Right forelimb (tissue), 1 donor: Measurements from ENCODE around the gene KCTD3.

Source experiments
- DNase-seq: peaks from one replicate; pipeline ENCODE4 v3.0.0-alpha.2; 2018

The KCTD3 gene

DNA sequence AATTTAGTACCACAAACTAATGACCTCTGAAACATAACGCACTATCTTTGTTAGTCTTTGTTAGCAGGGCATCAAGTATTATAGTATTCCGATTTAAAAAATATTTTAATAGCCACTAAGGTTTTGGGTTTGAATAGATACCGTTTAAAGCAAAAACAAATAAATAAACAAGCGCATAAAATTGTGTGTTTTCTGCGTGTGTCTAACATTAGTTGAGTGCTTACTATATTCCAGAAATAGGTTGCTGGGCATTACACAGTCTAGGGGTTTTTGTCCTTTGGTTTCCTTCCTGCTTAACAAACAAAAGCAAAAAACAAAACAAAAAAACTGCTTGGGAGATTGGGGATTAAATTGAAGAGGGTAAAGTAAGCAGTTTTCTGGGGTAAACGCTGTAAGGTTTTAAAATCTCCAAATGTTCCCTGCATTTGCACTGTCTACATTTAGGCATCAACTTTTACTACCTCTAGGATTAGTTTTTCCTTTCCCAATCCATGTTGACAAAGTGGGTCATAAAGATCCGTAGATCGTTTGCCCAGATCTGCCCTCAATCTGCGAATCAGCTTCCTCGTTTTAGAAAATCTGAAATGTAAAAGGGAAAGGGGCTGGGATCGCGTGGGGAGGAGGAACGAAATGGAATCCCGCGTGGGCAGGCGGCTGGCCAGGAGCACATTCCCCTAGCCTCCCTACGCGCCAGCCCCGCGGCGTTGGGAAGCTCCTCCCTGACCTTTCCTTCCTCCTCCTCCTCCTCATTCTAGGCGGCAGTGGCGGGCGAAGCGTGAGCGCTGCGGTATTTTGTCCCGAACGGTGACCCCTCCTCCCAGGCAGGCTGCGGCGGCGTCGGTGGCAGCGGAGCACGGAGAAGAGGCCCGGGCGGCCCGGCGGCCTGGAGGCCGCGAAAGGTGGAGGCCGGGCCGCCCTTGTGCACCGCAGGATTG is at the start of gene KCTD3:
Gene KCTD3, plus strand, starts transcription at position 749 of the 935 bp plus-strand sequence. CDS start 382 bp downstream, outside the sequence.
- DNase-seq: peak; percentile 90

DNA sequence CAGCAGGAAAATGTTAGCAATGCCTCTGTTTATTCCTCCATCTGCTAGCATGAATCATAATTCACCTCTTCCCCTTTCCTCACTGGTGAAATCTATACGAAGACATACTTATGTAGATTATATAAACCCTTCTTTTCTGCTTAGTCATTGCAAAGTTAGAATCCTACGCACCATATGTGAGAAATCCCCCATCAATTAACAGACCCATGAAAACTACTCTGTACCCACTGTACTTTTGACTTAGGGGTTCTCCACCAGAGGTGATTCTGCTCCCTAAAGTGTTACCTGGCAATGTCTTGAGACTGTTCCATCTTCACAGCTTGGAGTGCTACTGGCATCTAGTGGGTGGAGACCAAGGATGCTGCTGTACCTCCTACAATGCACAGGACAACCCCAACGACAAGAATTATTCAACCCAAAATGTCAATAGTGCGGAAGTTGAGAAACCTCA is 49.6 kb upstream of the KCTD3 start:
- DNase-seq: no peak

DNA sequence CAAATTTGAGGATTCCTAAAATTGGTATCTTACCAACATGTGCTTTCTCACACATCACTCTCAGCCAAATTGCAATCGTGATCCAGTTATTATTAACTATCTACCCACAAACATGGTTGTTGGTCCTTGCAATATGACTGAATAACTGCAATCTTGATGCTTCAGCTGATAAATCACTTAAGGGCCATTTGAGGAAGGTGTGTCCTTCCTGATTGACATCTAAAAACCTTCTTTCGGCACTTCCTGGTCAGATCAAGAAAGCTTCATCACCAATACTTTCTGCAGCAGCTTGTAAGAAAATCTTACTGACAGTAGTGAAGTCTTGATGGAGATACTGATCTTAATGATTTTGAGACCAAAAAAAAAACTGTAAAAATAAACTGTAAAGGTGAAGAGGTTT is 48.5 kb upstream of the KCTD3 start:
- DNase-seq: no peak

DNA sequence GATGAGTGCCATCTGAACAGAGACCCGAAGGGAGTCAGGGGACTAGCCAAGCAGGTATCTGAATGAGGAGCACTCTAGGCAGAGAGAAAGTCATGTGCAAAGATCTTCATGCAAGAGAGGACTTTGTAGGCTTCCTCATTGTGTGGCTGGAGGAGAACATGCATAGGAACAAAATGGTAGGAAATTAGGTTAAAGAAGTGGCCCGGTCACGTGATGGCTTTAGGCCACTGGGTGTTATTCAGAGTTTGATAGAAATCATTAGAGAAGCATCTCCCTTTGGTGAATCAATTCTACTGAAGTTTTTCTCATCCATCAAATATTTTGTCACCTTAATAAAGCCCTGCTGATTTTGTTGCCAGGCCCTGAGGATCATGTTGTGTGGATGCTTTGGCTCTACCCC is 45.8 kb upstream of the KCTD3 start:
- DNase-seq: no peak

DNA sequence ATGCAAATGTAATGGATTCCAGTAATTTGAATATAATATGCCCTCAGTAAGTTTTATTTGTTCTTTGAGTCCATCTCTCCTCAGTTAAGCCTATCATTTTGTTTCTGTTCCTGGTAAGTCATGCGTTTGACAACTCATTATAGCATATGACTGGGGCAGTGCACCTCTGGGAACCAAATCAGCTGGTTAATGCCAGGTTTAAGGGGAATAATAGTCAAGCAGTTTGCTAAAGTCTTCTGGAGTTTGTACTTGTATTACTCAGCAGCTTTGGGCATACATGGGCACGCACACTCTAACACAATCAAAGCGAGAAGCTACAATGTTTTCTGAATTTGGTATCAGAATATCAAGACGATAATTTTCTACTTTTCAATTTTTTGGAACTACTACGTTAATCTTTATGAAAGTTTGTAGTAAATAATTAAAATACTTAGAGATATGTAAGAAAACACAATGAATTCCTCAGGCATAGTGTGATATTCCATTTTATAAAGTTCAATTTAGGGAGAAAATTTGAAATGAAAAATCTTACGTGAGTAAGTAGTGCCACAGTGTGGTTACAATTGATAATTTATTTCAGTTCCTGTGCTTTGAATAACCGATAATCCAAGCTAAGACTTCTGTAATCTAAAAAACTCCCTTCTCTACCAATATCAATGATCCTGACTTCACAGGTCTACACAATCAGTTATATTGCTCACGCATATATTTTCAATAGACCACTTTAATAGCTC is 43.8 kb upstream of the KCTD3 start:
- DNase-seq: no peak

DNA sequence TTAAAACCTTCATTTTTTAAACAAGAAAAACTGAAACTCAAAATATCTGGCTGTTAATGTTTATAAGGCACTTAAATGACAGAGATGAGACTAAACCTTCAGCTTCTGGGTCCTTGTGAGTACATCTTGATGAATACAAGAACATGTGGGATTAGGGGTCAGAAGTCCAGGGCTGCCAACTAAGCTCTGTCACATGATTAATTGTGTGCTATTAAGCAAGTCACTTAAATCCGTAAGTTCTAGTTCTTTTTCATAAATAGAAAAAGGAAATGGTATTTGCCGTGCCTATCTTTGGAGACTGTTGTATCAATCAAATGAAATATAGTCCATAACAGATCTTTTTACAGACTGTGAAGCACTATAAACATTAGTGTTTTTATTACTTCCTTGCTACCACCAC is 43.2 kb upstream of the KCTD3 start:
- DNase-seq: no peak

DNA sequence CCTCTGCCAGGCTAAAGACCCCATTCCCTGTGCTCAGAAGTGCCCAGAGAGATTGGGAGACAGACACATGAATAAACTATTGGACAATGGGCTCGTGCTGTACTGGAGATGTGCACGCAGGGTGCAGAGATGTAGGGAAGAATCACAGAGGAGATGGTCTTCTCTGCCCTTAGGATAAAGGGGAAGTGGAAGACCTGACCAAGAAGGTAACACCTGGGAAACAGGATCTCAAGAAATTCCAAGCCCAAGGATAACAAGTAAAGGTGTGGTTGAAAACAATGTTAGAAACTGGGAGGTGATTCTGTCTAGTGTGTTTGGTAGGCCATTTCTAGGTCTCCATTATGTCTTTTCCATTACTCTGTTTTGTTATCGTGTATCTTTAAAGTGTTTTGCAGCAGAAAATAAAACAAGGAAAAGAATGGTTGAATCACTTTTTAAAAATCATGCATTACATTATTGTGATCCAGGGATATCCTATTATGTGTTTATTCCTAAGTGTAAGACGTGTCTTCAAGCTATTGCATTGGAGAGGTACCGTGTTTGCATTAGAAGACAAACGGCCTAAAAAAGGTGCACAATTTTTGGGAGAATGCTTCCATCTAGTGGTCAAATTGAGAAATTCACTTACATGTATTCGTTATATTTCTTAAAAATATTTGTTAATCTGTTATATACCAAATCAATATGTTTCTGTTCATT is 40.8 kb upstream of the KCTD3 start:
- DNase-seq: no peak

DNA sequence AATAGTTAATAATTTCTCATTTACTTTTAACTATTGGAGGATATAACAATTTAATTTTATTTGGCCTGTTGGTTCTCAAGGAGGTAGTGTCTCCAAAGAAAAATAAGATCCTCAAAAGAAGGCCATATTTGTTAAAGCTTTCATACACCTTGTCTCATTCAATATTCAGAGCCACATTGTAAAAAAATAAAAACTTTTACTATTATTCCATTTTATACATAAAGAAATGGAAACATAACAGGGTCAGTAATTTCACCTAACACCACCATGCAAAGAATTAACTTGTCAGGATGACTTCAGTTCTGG is 40.3 kb upstream of the KCTD3 start:
- DNase-seq: no peak

DNA sequence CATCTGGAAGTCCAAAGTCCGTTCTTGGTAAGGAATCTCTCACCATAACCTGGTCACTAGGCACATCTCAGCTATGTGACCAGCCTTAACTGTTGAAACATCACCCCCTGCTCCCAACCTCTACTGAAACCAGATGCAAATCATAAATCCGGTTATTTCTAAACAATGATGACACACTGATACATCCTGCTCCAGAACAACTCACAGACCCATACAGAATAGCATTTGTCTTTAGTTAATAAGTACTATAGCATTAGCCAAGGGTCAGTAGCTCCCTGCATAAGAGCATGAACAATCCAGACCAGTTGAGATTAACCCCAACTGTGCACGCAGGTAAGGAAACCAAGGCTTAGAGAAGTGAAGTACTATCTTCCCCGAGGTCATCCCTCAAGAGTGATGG is 38.0 kb upstream of the KCTD3 start:
- no peak for DNase-seq

DNA sequence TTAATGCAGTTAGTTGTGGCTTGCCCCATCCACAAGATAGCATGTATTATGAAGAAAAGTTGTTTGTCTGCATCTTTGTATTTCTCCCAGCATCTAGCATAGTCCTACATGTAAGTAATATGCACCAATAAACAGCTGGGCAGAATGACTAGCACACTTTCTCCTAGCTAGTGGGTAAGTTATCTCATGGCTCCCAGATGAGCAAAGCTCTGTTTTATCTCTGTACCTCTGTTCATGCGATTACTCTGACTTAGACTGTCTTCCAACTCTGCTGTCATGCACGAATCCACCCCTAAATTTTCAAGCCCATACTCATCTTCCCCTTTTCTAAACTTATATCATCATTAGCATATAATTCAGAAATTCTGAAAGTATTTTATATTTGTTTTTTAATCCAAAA is 37.5 kb upstream of the KCTD3 start:
- DNase-seq: no peak

DNA sequence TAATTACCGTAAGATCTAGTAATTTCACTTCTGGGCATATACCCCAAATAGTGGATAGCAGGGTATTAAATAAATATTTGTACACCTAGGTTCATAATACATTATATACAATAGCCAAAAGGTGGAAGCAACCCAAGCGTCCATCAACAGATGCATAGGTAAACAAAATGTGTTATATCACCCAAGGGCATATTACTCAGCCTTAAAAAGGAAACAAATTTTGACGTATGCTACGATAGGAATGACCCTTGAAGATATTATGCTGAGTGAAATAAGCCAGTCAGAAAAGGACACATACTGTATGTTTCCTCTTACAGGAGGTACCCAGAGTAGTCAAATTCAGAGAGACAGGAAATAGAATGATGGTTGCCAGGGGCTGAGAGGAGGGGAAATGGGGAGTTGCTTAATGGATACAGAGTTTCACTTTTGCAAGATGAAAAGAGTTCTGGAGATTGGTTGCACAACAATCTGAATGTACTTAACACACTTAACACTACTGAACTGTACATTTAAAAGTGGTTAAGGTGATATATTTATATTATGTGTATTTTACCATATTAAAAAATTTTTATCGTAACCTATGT is 36.6 kb upstream of the KCTD3 start:
- no peak for DNase-seq

DNA sequence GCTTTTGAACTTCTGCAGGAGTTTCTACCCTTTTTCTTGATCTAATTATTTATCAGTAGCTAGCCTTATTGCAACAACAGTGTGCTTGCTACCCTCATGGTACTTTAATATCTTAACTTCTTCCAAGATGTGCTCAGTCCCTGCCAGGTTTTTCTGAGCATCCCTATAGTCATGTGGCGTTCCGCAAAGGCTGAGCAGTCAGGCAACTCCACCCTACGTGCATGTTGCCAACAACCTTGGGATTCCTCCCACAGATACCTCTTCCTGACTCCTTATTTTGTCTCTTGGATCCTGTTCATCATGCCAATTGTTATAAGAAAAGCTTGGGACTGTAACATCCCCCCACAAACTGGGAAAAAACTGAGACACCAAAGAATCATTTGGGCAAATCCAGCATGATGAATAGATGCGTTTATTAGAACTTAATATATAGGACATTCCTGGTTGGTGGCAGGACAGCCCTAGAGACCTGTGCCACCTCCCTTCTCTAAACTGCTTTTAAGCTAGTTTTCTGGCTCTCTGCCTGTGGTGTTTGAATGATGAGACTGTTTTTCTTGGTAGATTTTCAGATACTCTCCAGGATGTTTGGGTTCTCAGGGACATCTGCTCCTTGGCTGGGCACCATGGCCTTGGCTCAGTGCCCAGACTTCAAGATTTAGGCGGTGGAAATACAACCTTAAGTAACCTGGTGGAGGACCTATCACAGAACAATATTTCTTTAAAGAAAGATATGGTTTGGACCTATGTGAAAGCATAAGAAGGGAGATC is 27.1 kb upstream of the KCTD3 start:
- DNase-seq: no peak

DNA sequence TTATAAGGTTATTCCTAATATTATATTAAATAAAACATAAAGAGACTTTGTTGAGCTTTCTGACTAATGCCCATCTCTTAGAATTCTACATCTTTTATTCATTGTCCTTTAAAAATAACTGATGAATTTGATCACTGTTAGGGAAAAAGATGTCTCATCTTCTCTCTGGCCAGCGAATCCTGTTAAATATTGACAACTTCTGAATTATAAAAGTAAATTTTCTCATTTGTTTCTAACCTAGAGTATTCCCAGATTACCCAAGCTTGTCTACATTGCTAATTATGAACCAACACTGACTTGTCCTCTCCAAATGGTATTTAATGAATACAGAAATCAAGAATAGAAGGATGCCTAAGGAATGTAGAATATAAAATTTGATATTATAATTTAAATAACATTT is 24.8 kb upstream of the KCTD3 start:
- DNase-seq: no peak

DNA sequence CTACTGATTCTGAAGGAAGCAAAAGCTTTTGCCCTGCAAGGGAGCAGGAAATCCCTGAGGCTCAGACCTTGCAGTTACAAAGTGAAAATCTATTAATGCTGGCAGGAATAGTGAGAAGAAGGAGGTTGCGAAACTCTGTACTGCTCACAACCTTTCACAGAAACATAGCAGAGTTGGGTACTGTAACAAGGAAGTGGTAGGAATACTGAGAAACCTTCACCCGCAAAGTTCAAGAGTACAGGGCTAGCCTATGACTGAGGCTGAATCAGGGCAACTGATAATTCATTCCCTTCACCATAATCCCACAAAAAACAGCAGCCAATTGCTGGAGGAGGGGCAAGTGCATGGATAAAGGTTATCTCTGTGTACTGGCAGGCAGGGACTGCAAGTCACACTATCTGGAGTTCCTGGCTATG is 23.9 kb upstream of the KCTD3 start:
- DNase-seq: no peak

DNA sequence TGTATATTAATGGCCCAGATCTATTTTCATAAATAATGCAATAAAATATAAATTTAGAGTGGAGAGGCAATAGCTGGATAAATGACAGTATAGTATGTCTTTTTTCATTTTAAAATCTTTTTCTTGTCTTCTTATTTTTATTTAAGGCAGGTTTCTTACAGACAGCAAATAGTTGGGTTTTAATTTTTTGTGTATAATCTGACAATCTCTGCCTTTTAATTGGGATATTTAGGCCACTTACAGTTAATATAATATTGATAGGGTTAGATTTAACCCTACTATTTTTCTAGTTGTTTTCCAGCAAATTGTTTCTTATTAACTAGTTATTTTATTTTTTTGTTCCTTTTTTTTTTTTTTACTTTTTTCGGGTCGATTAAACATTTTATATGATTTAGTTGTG is 23.3 kb upstream of the KCTD3 start:
- no peak for DNase-seq

DNA sequence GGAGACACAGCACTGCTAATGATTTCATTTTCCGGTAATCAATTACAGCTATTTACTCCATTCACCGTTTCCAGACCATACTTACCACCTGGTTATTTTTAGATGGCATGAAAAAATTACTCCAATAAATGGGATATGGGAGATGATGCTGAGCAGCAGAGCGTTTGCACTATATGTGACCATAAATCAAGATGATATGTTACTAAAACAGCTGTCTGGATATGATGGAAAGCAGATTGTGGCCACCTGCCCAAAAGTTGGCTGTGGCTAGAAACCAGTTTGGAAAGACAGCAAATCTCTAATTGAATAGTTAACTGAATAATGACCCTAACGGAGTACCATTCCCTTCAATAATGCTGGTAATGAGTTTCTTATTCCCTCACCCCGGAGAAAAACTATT is 22.5 kb upstream of the KCTD3 start:
- no peak for DNase-seq

DNA sequence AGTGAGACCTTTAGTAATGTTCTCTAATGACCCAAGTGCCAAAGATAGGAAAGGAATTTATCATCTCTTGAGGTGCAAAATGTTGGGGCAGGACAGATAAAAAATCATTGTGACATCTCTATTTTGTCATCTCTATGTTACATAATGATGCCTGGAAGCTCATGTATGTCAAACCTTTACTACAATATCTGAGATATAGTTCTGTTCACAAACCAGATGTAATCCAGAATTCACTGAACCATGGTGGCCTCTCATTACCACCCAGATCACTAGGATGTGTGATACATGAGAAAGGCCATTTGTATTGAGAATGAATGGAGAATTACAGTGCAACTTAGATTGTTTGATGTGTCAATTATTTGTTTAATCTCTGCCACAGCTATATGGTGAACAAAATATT is 22.0 kb upstream of the KCTD3 start:
- no peak for DNase-seq

DNA sequence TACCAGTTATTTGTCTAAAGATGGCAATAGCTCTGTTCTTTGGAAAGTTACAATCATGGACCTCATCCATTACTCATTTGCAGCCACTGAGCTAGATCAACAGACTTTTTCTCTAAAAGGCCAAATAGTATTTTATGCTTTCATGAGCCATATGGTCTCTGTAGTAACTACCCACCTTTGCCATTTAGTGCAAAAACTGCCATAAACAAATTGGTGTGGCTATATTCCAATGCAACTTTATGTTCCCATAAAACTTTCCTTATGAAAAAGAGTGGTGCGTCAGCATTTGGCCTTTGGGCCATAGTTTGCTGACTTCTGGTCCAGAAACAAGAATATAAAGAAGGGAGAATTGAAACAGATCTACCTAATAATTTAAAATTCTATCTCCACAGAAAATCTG is 20.1 kb upstream of the KCTD3 start:
- no peak for DNase-seq

DNA sequence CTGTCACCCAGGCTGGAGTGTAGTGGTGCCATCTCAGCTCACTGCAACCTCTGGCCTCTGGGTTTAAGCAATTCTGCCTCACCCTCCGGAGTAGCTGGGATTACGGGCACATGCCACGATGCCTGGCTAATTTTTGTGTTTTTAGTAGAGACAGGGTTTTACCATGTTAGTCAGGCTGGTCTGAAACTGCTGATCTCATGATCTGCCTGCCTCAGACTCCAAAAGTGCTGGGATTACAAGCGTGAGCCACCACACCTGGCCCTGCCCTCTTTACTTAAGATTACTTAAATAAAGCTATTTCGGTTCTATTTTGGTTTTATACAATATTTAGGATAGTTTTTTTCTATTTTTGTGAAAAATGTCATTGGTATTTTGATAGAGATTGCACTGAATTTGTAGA is 15.3 kb upstream of the KCTD3 start:
- DNase-seq: no peak

DNA sequence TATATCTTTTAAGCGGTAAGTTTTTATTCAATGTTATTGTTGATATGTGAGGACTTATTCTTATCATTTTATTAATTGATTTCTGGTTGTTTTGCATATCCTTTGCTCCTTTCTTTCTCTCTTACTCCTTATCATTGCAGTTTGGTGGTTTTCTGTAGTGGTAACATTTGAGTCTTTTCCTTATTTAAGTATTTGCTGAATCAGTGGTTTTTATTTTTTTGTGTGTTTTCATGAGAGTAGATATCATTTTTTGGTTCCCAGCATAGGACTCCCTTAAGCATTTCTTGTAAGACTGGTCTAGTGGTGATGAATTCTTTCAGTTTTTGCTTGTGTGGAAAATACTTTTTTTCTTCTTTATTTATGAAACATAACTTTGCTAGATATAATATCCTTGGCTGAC is 12.2 kb upstream of the KCTD3 start:
- DNase-seq: no peak

DNA sequence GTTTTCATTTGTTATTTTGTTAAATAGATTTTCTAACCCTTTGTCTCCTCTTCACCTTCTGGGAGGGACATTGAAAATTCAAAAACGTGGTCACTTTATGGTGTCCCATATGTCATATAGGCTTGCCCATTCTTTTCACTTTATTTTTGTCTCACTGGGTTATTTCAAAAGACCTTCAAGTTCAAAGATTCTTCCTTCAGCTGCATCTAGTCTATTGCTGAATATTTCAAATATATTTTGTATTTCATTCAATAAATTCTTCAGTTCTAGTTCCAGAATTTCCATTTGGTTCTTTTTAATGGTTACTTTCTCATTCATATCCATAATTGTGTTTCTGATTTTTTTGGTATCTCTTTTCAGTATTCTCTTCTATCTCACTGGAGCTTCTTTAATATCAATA is 11.6 kb upstream of the KCTD3 start:
- DNase-seq: no peak

DNA sequence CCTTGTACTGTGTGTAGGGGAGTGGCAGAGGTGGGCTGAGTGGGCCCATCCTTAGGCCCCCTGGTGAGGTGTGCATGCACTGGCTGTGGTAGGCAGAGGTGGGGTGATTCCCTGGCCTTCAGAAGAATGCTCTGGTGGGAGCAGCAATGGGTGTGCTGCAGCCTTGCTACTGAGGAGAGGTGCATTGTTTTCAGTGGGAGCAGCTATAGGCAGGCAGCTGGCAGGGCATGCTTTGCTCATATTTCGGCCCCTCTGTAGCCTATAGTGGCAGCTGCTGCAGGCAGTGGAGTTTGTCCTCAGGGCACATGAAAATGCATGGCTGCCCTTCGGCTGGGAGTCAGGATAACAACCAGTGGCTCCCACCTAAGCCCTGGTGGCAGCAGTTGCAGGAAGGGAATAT is 10.1 kb upstream of the KCTD3 start:
- no peak for DNase-seq

DNA sequence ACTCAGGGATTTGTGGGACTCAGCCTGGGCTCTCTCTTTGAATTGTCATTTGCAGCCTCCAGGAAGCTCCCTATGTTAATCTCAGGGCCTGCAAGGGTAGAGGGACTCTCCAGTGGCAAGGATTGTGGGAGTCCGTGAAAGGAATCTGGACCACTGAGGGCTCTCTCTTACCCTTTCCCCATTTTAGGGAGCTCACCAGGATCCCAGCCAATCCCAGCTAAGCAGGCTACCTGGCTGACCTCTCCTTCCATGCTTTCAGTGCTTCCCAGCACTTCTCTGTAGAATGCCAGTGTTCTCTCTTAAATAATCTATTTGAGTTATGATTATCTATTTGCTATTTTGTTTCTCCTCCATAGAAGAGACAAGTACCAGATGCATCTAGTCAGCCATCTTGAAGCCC is 9.6 kb upstream of the KCTD3 start:
- no peak for DNase-seq
